MM.1S (cell line): ENCODE data around the gene CD28.
"Not testable (repeated sequence)": the region's sequence is repeated elsewhere in the genome, so short reads cannot be mapped to it uniquely, and the experiment has no call there.

Experiments
- DNase-seq: peaks from one replicate; pipeline ENCODE4 v3.0.0-alpha.2; 2015
- H2AFZ ChIP-seq: fragments of 300-600 bp; sonication (generic); 2 replicates; pipeline ENCODE4 v1.6.0; 2016; ENCODE audit warnings: antibody characterized with exemption, low read length
- H3F3A ChIP-seq: fragments of 300-600 bp; sonication (generic); 2 replicates; pipeline ENCODE4 v1.6.1; 2016; ENCODE audit warnings: mild to moderate bottlenecking, antibody characterized with exemption, low read length, moderate library complexity, mixed read lengths; ENCODE audit not compliant: insufficient read depth
- H3K27ac ChIP-seq: fragments of 300-600 bp; sonication (generic); 2 replicates; pipeline ENCODE4 v1.5.1; 2016; ENCODE audit warnings: mild to moderate bottlenecking, low read length
- H3K27me3 ChIP-seq: fragments of 300-600 bp; sonication (generic); replicated peaks from 2 replicates; pipeline ENCODE4 v1.6.0; 2016; ENCODE audit warnings: low read length; ENCODE audit not compliant: insufficient read depth
- H3K36me3 ChIP-seq: fragments of 300-600 bp; sonication (generic); replicated peaks from 2 replicates; pipeline ENCODE4 v1.6.1; 2016; ENCODE audit warnings: mild to moderate bottlenecking, low read length, mixed read lengths; ENCODE audit not compliant: insufficient read depth
- H3K4me1 ChIP-seq: fragments of 300-600 bp; sonication (generic); 2 replicates; pipeline ENCODE4 v1.6.1; 2016; ENCODE audit warnings: low read length, mixed read lengths
- H3K4me2 ChIP-seq: fragments of 300-600 bp; sonication (generic); 2 replicates; pipeline ENCODE4 v1.6.0; 2016; ENCODE audit warnings: low read depth, low read length
- H3K4me3 ChIP-seq: fragments of 300-600 bp; sonication (generic); 2 replicates; pipeline ENCODE4 v1.5.1; 2016; ENCODE audit warnings: low read length, mixed read lengths
- H3K79me2 ChIP-seq: fragments of 300-600 bp; sonication (generic); 2 replicates; pipeline ENCODE4 v1.6.1; 2016; ENCODE audit warnings: mixed run types, low read length, mixed read lengths
- H3K9ac ChIP-seq: fragments of 300-600 bp; sonication (generic); 2 replicates; pipeline ENCODE4 v1.6.1; 2016; ENCODE audit warnings: low read length, mixed read lengths
- H3K9me2 ChIP-seq: fragments of 300-600 bp; sonication (generic); replicated peaks from 2 replicates; pipeline ENCODE4 v1.6.1; 2016; ENCODE audit warnings: mild to moderate bottlenecking, low read length, mixed read lengths; ENCODE audit not compliant: insufficient read depth
- H3K9me3 ChIP-seq: fragments of 300-600 bp; sonication (generic); replicated peaks from 2 replicates; pipeline ENCODE4 v1.6.1; 2016; ENCODE audit warnings: mild to moderate bottlenecking, low read length, mixed read lengths; ENCODE audit not compliant: insufficient read depth
- H4K20me1 ChIP-seq: fragments of 300-600 bp; sonication (generic); 2 replicates; pipeline ENCODE4 v1.6.1; 2016; ENCODE audit warnings: mild to moderate bottlenecking, low read length, moderate library complexity, mixed read lengths; ENCODE audit not compliant: insufficient read depth
- CTCF ChIP-seq: fragments of 300-600 bp; sonication (generic); IDR thresholded peaks from 2 replicates; pipeline ENCODE4 v1.5.1; 2016; ENCODE audit warnings: antibody characterized with exemption, low read length, mixed read lengths
- EZH2 ChIP-seq: fragments of 300-600 bp; sonication (generic); optimal IDR thresholded peaks from 2 replicates; pipeline ENCODE3; 2017; ENCODE audit warnings: low read depth, mild to moderate bottlenecking, antibody characterized with exemption, low read length, mixed read lengths
- EZH2phosphoT487 ChIP-seq: fragments of 300-600 bp; sonication (generic); IDR thresholded peaks from 2 replicates; pipeline ENCODE4 v1.6.1; 2018; ENCODE audit warnings: antibody characterized with exemption, low read length

Gene CD28

DNA sequence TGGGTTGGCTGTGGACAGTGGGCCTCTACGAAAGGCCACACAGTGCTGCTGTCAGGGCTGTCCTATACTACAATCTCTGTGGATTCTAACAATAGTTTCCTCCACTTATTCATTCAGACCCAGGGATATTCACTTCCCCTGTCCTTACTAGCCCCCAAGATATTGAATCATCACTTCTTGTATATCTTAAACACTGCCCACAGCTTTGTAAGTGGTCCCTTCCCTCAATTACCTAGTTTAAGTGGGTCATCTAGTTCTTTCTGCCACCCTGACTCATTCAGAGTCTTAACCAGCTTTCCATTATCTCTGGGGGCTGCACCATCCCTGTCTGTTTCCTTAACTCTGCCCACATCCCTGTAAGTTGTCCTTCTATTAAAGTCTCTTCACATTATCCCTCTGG lies 69.2 kb downstream of the CD28 start:
- no peaks in the 10 kb centered on the region for H3K9me2 ChIP-seq
- no peak overlapping the region for H3K4me2 ChIP-seq
- H3K4me3 ChIP-seq = no peak overlapping the region
- no peaks in the 10 kb centered on the region for H3K4me1 ChIP-seq
- H4K20me1 ChIP-seq = no peaks in the 10 kb centered on the region
- H3F3A ChIP-seq = no peaks in the 10 kb centered on the region
- H3K36me3 ChIP-seq = no peaks in the 10 kb centered on the region
- TF ChIP-seq EZH2 (no peak), EZH2phosphoT487 (no peak), CTCF (no peak)
- H3K9ac ChIP-seq = no peak overlapping the region
- no peak overlapping the region for H3K27ac ChIP-seq
- H3K79me2 ChIP-seq = no peaks in the 10 kb centered on the region
- no peak overlapping the region for H2AFZ ChIP-seq
- no peak for DNase-seq
- H3K9me3 ChIP-seq = no peaks in the 10 kb centered on the region
- no peaks in the 10 kb centered on the region for H3K27me3 ChIP-seq

GRCh38 chr2:203777030-203777429 lies 70.6 kb downstream of the CD28 start:
- no peaks in the 10 kb centered on the region for H3K79me2 ChIP-seq
- no peaks in the 10 kb centered on the region for H3K27me3 ChIP-seq
- H3K4me3 ChIP-seq = no peak overlapping the region
- no peak overlapping the region for H3K27ac ChIP-seq
- H3K4me1 ChIP-seq = no peaks in the 10 kb centered on the region
- H3K9me3 ChIP-seq = no peaks in the 10 kb centered on the region
- no peak overlapping the region for H3K9ac ChIP-seq
- no peak overlapping the region for H2AFZ ChIP-seq
- H4K20me1 ChIP-seq = no peaks in the 10 kb centered on the region
- no peak overlapping the region for H3K4me2 ChIP-seq
- H3K9me2 ChIP-seq = no peaks in the 10 kb centered on the region
- DNase-seq = no peak
- H3K36me3 ChIP-seq = no peaks in the 10 kb centered on the region
- no peaks in the 10 kb centered on the region for H3F3A ChIP-seq
- TF ChIP-seq CTCF (no peak), EZH2phosphoT487 (no peak)

DNA sequence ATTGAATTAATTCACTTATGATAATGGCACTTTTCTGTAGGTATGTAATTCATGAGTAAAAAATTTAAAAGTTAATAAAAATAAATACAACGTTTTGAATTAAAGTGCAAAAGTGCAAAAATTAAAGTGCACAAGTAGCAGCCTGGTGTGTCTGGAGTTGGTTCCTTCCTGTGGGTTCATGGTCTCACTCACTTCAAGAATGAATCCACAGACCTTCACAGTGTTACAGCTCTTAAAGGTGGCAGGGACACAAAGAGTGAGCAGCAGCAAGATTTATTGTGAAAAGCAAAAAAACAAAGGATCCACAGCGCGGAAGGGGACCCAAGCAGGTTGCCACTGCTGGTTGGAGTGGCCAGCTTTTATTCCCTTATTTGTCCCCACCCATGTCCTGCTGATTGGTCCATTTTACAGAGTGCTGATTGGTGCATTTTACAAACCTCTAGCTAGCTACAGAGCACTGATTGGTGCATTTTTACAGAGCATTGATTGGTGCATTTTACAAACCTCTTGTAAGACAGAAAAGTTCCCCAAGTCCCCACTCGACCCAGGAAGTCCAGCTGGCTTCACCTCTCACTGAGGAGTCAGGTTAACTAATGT lies 73.1 kb downstream of the CD28 start:
- H4K20me1 ChIP-seq, H3K9me3 ChIP-seq, H3K4me2 ChIP-seq, H3K36me3 ChIP-seq, H3K79me2 ChIP-seq, H3F3A ChIP-seq, H3K27me3 ChIP-seq, DNase-seq, H3K4me3 ChIP-seq, H3K27ac ChIP-seq, H3K9me2 ChIP-seq, H3K9ac ChIP-seq, H2AFZ ChIP-seq: not testable (repeated sequence)
- H3K4me1 ChIP-seq = peaks cover 13% of the 10 kb centered on the region

- DNase-seq = no peak
- Histone ChIP-seq H3K4me1 (peaks cover 13% of the 10 kb centered on the region), H4K20me1 (no peaks in the 10 kb centered on the region), H2AFZ (no peak overlapping the region), H3K36me3 (no peaks in the 10 kb centered on the region), H3K4me3 (no peak overlapping the region), H3K27me3 (no peaks in the 10 kb centered on the region), H3K9ac (no peak overlapping the region), H3K9me2 (no peaks in the 10 kb centered on the region), H3K4me2 (no peak overlapping the region), H3K27ac (no peak overlapping the region), H3K9me3 (no peaks in the 10 kb centered on the region), H3F3A (no peaks in the 10 kb centered on the region), H3K79me2 (no peaks in the 10 kb centered on the region)
- TF ChIP-seq CTCF (no peak), EZH2phosphoT487 (no peak), EZH2 (no peak)
These were observed 73.8 kb downstream of the CD28 start for GRCh38 chr2:203780231-203780630.
